HG02759 (cell line): ENCODE data around the gene C1QTNF2.
A peak's percentile ranks its signal among the peaks of the same experiment; 100 is the strongest.

Experiments
- ATAC-seq: cut with Tn5 transposase; IDR thresholded peaks from one replicate; pipeline ENCODE4 v1.9.1; 2021; ENCODE audit warnings: mild to moderate bottlenecking, moderate library complexity; ENCODE audit not compliant: unreplicated experiment

C1QTNF2 gene

GRCh38 chr5:160369990-160370712 lies at the start of gene C1QTNF2:
TSS of gene C1QTNF2 (minus strand) at chr5:160370626. CDS start at chr5:160355011, 15,615 bp downstream.
- peak; percentile 52 for ATAC-seq

- ATAC-seq, result no peak
Measured at GRCh38 chr5:160420331-160420610, 49.8 kb upstream of the C1QTNF2 start.

- no peak for ATAC-seq
Measured at GRCh38 chr5:160419458-160420330, 49.3 kb upstream of the C1QTNF2 start.

- peak; percentile 76 for ATAC-seq
Measured at GRCh38 chr5:160418561-160419457, 48.4 kb upstream of the C1QTNF2 start, which contains the start of gene SLU7. TSS of gene SLU7 (minus strand) at chr5:160419081. CDS start at chr5:160415294, 3,787 bp downstream.

- ATAC-seq, result peak; percentile 91
Measured at GRCh38 chr5:160399402-160400353, 29.3 kb upstream of the C1QTNF2 start, which contains the start of gene FAM200C. TSS of gene FAM200C (minus strand) at chr5:160400054. CDS start at chr5:160395490, 4,564 bp downstream.

GRCh38 chr5:160398806-160399205 lies 28.4 kb upstream of the C1QTNF2 start:
- ATAC-seq, result no peak

GRCh38 chr5:160397492-160397891 lies 27.1 kb upstream of the C1QTNF2 start:
- ATAC-seq, result no peak

- no peak for ATAC-seq
Measured at GRCh38 chr5:160395111-160395510, 24.7 kb upstream of the C1QTNF2 start.

GRCh38 chr5:160390787-160391696 lies 20.6 kb upstream of the C1QTNF2 start:
- ATAC-seq, result peak; percentile 40

GRCh38 chr5:160387445-160387844 lies 17.0 kb upstream of the C1QTNF2 start:
- no peak for ATAC-seq

- ATAC-seq, result no peak
Measured at GRCh38 chr5:160385496-160385895, 15.1 kb upstream of the C1QTNF2 start.

GRCh38 chr5:160384681-160385080 lies 14.3 kb upstream of the C1QTNF2 start:
- ATAC-seq, result no peak

- ATAC-seq, result no peak
Measured at GRCh38 chr5:160382346-160382745, 11.9 kb upstream of the C1QTNF2 start.

- ATAC-seq, result no peak
Measured at GRCh38 chr5:160380041-160380440, 9.6 kb upstream of the C1QTNF2 start.

GRCh38 chr5:160379511-160379910 lies 9.1 kb upstream of the C1QTNF2 start:
- no peak for ATAC-seq

- ATAC-seq, result no peak
Measured at GRCh38 chr5:160378330-160378729, 7.9 kb upstream of the C1QTNF2 start.

- no peak for ATAC-seq
Measured at GRCh38 chr5:160377651-160378050, 7.2 kb upstream of the C1QTNF2 start.

- ATAC-seq, result no peak
Measured at GRCh38 chr5:160376416-160376815, 6.0 kb upstream of the C1QTNF2 start.

GRCh38 chr5:160375701-160376100 lies 5.3 kb upstream of the C1QTNF2 start:
- ATAC-seq, result no peak
